OCI-LY7 (cell line): ENCODE measurements around the gene MPC2.

Source experiments
- EZH2phosphoT487 ChIP-seq: fragments of 200-600 bp; sonication (generic); IDR thresholded peaks from 2 replicates; pipeline ENCODE4 v1.6.1; 2018; ENCODE audit warnings: low read depth, borderline replicate concordance, mild to moderate bottlenecking, mixed run types, antibody characterized with exemption, low read length, moderate library complexity, mixed read lengths
- TF ChIP-seq, protein P1 (sequence below): fragments of 200-600 bp; sonication (generic); conservative IDR thresholded peaks from 2 replicates; pipeline ENCODE4 v1.5.1; 2014; ENCODE audit warnings: mild to moderate bottlenecking, antibody characterized with exemption, low read length, moderate library complexity, mixed read lengths

GRCh38 chr1:167937709-167938010 is 788 bp upstream of the MPC2 start:
- TF ChIP-seq, protein P1, sequence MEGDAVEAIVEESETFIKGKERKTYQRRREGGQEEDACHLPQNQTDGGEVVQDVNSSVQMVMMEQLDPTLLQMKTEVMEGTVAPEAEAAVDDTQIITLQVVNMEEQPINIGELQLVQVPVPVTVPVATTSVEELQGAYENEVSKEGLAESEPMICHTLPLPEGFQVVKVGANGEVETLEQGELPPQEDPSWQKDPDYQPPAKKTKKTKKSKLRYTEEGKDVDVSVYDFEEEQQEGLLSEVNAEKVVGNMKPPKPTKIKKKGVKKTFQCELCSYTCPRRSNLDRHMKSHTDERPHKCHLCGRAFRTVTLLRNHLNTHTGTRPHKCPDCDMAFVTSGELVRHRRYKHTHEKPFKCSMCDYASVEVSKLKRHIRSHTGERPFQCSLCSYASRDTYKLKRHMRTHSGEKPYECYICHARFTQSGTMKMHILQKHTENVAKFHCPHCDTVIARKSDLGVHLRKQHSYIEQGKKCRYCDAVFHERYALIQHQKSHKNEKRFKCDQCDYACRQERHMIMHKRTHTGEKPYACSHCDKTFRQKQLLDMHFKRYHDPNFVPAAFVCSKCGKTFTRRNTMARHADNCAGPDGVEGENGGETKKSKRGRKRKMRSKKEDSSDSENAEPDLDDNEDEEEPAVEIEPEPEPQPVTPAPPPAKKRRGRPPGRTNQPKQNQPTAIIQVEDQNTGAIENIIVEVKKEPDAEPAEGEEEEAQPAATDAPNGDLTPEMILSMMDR, result no peak
- TF ChIP-seq EZH2phosphoT487, result no peak
